Tibial nerve (tissue), 4 donors: ENCODE measurements around the gene MORN1. TPM values are rescaled to one million over a fixed set of nuclear protein-coding genes. Genes with fewer than 3 reads are reported as not detected.

ENCODE experiments used
- DNase-seq, 2 donors: peaks; one replicate each; pipeline ENCODE4 v3.0.0-alpha.2; 2019; ENCODE audit warnings: low spot score in 2 of 2
- H3K27ac ChIP-seq, 4 donors: fragments of 200-600 bp; sonication (generic) in 3 of 4; one replicate each; pipeline ENCODE4 v1.5.1; 2017 to 2019; ENCODE audit warnings: mild to moderate bottlenecking in 1 of 4
- H3K27me3 ChIP-seq, 2 donors: fragments of 200-600 bp; sonication (generic) in 1 of 2; one replicate each; pipeline versions ENCODE4 v1.5.1 to v1.6.0; 2017 to 2019
- H3K36me3 ChIP-seq, 3 donors: fragments of 200-600 bp; sonication (generic); one replicate each; pipeline ENCODE4 v1.5.1; 2018 to 2019
- H3K4me1 ChIP-seq, 4 donors: fragments of 200-600 bp; sonication (generic) in 3 of 4; one replicate each; pipeline ENCODE4 v1.5.1; 2017 to 2019
- H3K4me3 ChIP-seq, 4 donors: fragments of 200-600 bp; sonication (generic) in 3 of 4; one replicate each; pipeline ENCODE4 v1.5.1; 2017 to 2019; ENCODE audit warnings: mild to moderate bottlenecking in 1 of 4, moderate library complexity in 1 of 4
- H3K9me3 ChIP-seq, 4 donors: fragments of 200-600 bp; sonication (generic) in 3 of 4; one replicate each; pipeline ENCODE4 v1.5.1; 2017 to 2019
- CTCF ChIP-seq, 5 experiments: fragments of 200-600 bp in 3 of 5; fragments of 450-650 bp in 2 of 5; sonication (generic) in 3 of 5; IDR thresholded peaks; one replicate each; pipeline ENCODE4 v1.5.1; 2016 to 2019; ENCODE audit warnings: antibody characterized with exemption in 5 of 5, mild to moderate bottlenecking in 3 of 5, moderate library complexity in 2 of 5
- EP300 ChIP-seq, 2 donors: sonication (generic); formaldehyde crosslinking; IDR thresholded peaks; one replicate each; pipeline ENCODE4 v1.6.1; 2017; ENCODE audit warnings: antibody characterized with exemption in 2 of 2, mild to moderate bottlenecking in 1 of 2
- POLR2A ChIP-seq, 2 donors: fragments of 450-650 bp; IDR thresholded peaks; one replicate each; pipeline ENCODE4 v1.6.1; 2017; ENCODE audit warnings: antibody characterized with exemption in 2 of 2, mild to moderate bottlenecking in 2 of 2, moderate library complexity in 2 of 2
- WGBS, 2 donors: methylation state at CpG; one replicate each; pipeline ENCODE4 v1.1.5; 2018; 5-methylcytosine and 5-hydroxymethylcytosine counted together
- total RNA-seq, 4 donors: library from RNA; depleted of rRNA; stranded (reverse); fragments of >200 nt; gene quantifications; one replicate each; pipeline ENCODE4 v1.1.0, GENCODE V29; 2016

MORN1 gene
- total RNA-seq, 4 donors from 2014 or later = 8.7 to 21.9 (median 16.1) TPM

- Histone ChIP-seq H3K4me3 (no peak overlapping the region), H3K27me3 (no peaks in the 10 kb centered on the region), H3K9me3 (no peaks in the 10 kb centered on the region), H3K27ac (no peak overlapping the region), H3K4me1 (no peaks in the 10 kb centered on the region), H3K36me3 (peaks cover 0 to 25% (median 0%) of the 10 kb centered on the region in 3 donors)
- WGBS, 2 donors = 81 to 92% methylated on average over 6 to 12 of the region's 15 CpGs
- TF ChIP-seq EP300 (IDR thresholded peaks at IDR 0.05) (no peak), POLR2A (IDR thresholded peaks at IDR 0.05) (no peak), CTCF (IDR thresholded peaks at IDR 0.05) (no peak)
- no peak for DNase-seq
Observed at GRCh38 chr1:2356401-2356800, 35.0 kb downstream of the MORN1 start.

- TF ChIP-seq POLR2A (IDR thresholded peaks at IDR 0.05) (no peak), EP300 (IDR thresholded peaks at IDR 0.05) (no peak), CTCF (IDR thresholded peaks at IDR 0.05) (no peak)
- H3K9me3 ChIP-seq = no peaks in the 10 kb centered on the region
- H3K27me3 ChIP-seq = no peaks in the 10 kb centered on the region
- WGBS, 2 donors = 83 to 90% methylated on average over 22 to 28 of the region's 28 CpGs
- DNase-seq = no peak
- peaks cover 0 to 25% (median 0%) of the 10 kb centered on the region in 3 donors for H3K36me3 ChIP-seq
- H3K4me3 ChIP-seq = no peak overlapping the region
- H3K4me1 ChIP-seq = no peaks in the 10 kb centered on the region
- no peak overlapping the region for H3K27ac ChIP-seq
Observed at GRCh38 chr1:2355373-2356261, 35.7 kb downstream of the MORN1 start.

- no peaks in the 10 kb centered on the region for H3K9me3 ChIP-seq
- no peak for TF ChIP-seq EP300 (IDR thresholded peaks at IDR 0.05)
- no peak for TF ChIP-seq CTCF (IDR thresholded peaks at IDR 0.05)
- TF ChIP-seq POLR2A (IDR thresholded peaks at IDR 0.05) = no peak
- no peaks in the 10 kb centered on the region for H3K4me1 ChIP-seq
- no peak overlapping the region for H3K27ac ChIP-seq
- 70 to 79% methylated on average over 36 to 38 of the region's 38 CpGs for WGBS, 2 donors
- H3K36me3 ChIP-seq = peaks cover 0 to 25% (median 0%) of the 10 kb centered on the region in 3 donors
- no peak overlapping the region for H3K4me3 ChIP-seq
- no peak for DNase-seq
- H3K27me3 ChIP-seq = no peaks in the 10 kb centered on the region
Observed at GRCh38 chr1:2354511-2355372, 36.6 kb downstream of the MORN1 start.

- Histone ChIP-seq H3K9me3 (no peaks in the 10 kb centered on the region), H3K4me3 (no peak overlapping the region), H3K27ac (peak overlapping the region in 1 of 4 donors; percentile 33), H3K36me3 (peaks cover 0 to 25% (median 0%) of the 10 kb centered on the region in 3 donors), H3K4me1 (no peaks in the 10 kb centered on the region), H3K27me3 (no peaks in the 10 kb centered on the region)
- TF ChIP-seq POLR2A (IDR thresholded peaks at IDR 0.05) (no peak), CTCF (IDR thresholded peaks at IDR 0.05) (no peak), EP300 (IDR thresholded peaks at IDR 0.05) (no peak)
- WGBS, 2 donors = 81 to 85% methylated on average over 24 to 28 of the region's 28 CpGs
- DNase-seq = no peak
Observed at GRCh38 chr1:2353551-2354438, 37.6 kb downstream of the MORN1 start.
